Activated B cell treated with CpG ODN at 0.5 μM for 24 hours (primary cell): ENCODE data around the gene ARHGEF10L. TPM values are rescaled to one million over a fixed set of nuclear protein-coding genes. Genes with fewer than 3 reads are reported as not detected.

Experiments
- ATAC-seq: fragments of 200-7000 bp; cut with Tn5 transposase; one replicate; pipeline ENCODE4 v1.10.0; 2021; ENCODE audit warnings: low read depth, mild to moderate bottlenecking, moderate library complexity
- CTCF ChIA-PET: fragments of 350-600 bp; sonication (Branson Sonifier 250); formaldehyde crosslinking; loops from one replicate; lab custom pipeline; 2021; ENCODE audit warnings: antibody characterized with exemption; lab: Charles Lee
- POLR2A ChIA-PET: fragments of 350-600 bp; sonication (Branson Sonifier 250); formaldehyde crosslinking; loops from one replicate; lab custom pipeline; 2021; ENCODE audit warnings: antibody characterized with exemption; lab: Charles Lee
- DNase-seq: peaks from one replicate; pipeline ENCODE4 v3.0.0; 2022
- H3K27ac Mint-ChIP-seq: one replicate; pipeline ENCODE4 v1.8.0; 2020; ENCODE audit warnings: mixed read lengths
- H3K27me3 Mint-ChIP-seq: one replicate; pipeline ENCODE4 v1.8.0; 2021; ENCODE audit warnings: mixed read lengths
- H3K36me3 Mint-ChIP-seq: one replicate; pipeline ENCODE4 v1.8.0; 2021; ENCODE audit warnings: low read depth, mixed read lengths
- H3K4me1 Mint-ChIP-seq: one replicate; pipeline ENCODE4 v1.8.0; 2021; ENCODE audit warnings: mixed read lengths
- H3K4me3 Mint-ChIP-seq: one replicate; pipeline ENCODE4 v1.8.0; 2020; ENCODE audit warnings: mild to moderate bottlenecking, mixed read lengths
- H3K9me3 Mint-ChIP-seq: one replicate; pipeline ENCODE4 v1.8.0; 2020; ENCODE audit warnings: mixed read lengths
- CTCF ChIP-seq: fragments of 200-600 bp; IDR thresholded peaks from one replicate; pipeline ENCODE4 v1.8.0; 2022; ENCODE audit warnings: antibody characterized with exemption, mild to moderate bottlenecking
- intact Hi-C: fragments of 100-400 bp; cut with micrococcal nuclease; formaldehyde crosslinking; loops from one replicate; pipeline ENCODE4 v1.15.1; 2024
- total RNA-seq: library from RNA; stranded (reverse); gene quantifications from 2 replicates; pipeline ENCODE4 v1.2.3, GENCODE V29; 2022

The ARHGEF10L gene
- total RNA-seq, 1 donor from 2014 or later = 0.62 TPM

GRCh38 chr1:17568014-17568900 is 28.8 kb downstream of the ARHGEF10L start:
- ATAC-seq (no peak), DNase-seq (no peak)
- ChIA-PET POLR2A (no interaction called here), CTCF (no interaction called here)
- no peaks in the 10 kb centered on the region for H3K9me3 Mint-ChIP-seq
- no peaks in the 10 kb centered on the region for H3K4me1 Mint-ChIP-seq
- no peak for TF ChIP-seq CTCF
- no peak overlapping the region for H3K4me3 Mint-ChIP-seq
- peaks cover 10% of the 10 kb centered on the region for H3K27me3 Mint-ChIP-seq
- intact Hi-C loops = no loop called here
- H3K27ac Mint-ChIP-seq = no peak overlapping the region
- H3K36me3 Mint-ChIP-seq = no peaks in the 10 kb centered on the region

DNA sequence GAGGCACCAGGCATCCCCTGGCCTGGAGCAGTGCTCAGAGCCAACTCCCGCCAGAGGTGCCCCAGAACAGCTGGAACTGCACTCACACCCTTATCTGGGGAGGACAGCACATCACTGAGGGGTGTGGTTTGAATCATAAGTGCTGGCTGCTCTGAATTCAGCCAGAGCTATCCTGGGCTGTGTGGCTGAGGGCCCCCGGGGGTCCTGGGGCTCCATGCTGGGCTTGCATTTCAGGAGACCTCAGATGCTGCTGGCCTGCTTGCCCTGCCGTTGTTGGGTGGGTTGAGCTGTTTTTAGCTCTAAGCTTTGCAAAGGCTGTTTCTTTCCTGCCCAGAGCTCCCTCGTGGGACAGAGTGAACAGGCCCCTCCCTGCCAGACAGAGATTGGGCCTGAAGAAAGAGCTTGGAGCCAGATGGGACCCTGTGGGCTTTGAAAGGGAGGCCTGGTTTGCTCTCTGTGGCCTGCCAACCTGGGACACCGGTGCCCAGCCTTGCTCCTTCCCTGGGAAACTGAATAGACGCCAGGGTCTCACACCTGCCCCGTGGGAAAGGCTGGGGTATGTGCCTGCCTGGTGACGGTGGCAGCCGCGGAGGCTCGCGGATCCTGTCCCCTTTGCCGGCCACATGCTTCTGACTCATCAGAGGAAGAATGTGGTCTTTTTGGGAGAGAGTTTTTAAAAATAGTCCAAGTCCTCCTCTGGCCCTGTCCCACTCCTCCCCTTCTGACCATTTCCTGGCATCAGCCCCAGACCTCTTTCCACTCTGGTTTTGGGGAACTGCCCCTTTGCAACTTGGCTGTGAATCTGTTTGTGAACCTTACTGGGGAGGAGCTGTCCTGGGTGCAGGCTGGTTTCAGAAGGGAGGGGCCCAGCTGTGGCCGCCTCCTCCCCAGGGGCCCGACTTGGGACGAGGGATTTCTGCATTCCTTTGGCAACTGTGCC is 30.0 kb downstream of the ARHGEF10L start:
- ATAC-seq (no peak), DNase-seq (no peak)
- Mint-ChIP-seq H3K9me3 (no peaks in the 10 kb centered on the region), H3K4me1 (no peaks in the 10 kb centered on the region), H3K27me3 (peaks cover 10% of the 10 kb centered on the region), H3K36me3 (no peaks in the 10 kb centered on the region), H3K4me3 (no peak overlapping the region), H3K27ac (no peak overlapping the region)
- intact Hi-C loops = no loop called here
- CTCF ChIA-PET = no interaction called here
- TF ChIP-seq CTCF = no peak
- POLR2A ChIA-PET = no interaction called here

DNA sequence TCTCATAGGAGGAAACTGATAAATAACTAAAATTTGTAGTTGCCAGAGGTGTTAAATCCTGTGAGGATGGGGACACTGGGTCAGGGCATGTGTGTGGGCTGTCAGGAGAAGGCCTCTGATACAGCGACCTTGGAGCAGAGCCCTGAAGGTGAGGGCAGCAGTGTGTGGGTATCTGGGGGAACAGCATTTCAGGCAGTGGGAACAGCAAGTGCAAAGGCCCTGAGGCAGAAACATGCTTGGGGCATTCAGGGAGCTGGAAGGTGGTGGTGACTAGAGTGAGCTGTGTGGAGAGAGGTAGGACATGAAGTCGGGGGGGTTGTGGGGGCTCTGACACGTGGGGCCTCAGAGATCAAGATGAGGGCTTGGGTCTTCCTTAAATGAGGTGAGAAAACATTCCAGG is 30.7 kb downstream of the ARHGEF10L start:
- no peak for ATAC-seq
- H3K36me3 Mint-ChIP-seq = no peaks in the 10 kb centered on the region
- H3K9me3 Mint-ChIP-seq = no peaks in the 10 kb centered on the region
- POLR2A ChIA-PET = no interaction called here
- intact Hi-C loops = no loop called here
- DNase-seq = no peak
- TF ChIP-seq CTCF = no peak
- CTCF ChIA-PET = no interaction called here
- H3K4me1 Mint-ChIP-seq = no peaks in the 10 kb centered on the region
- H3K27ac Mint-ChIP-seq = no peak overlapping the region
- peaks cover 10% of the 10 kb centered on the region for H3K27me3 Mint-ChIP-seq
- H3K4me3 Mint-ChIP-seq = no peak overlapping the region

DNA sequence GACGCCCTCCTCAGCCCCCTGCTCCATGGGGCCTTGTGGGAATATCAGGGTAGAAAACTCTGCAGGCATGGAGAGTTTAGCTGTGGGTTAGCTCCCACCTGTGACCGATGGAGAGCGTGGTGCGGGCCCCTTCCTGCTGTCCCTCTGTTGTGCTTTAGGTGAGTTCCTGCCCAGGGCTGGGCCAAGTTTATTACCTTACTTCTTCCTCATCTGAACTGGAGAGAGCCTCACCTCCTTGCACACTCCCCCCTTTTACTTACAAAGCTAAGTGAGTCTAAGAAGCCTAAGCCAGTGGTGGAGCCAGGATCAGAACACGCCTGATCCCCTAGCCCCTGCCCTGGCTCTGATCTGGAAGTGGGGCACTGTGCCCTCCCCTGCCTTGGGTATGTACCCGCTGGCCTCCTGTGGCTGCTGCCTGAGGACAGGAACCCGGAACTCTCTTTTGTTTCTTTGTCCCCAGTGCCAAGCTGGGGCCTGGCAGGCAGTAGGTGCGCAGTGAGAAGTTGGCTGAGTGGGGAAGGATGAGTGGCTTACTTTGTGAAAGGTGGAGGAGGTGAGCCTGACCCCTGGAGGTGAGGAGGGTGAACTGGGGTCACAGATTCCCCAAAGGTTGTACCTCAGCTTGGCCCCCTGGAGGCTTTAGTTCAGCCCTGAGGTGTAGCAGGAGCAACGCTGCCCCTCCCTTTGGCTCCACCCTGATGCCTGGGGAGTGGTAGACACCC is 32.9 kb downstream of the ARHGEF10L start:
- intact Hi-C loops = no loop called here

More for the DNA sequence above, 32.9 kb downstream of the ARHGEF10L start:
- Mint-ChIP-seq H3K27me3 (peaks cover 8% of the 10 kb centered on the region), H3K4me1 (no peaks in the 10 kb centered on the region), H3K36me3 (no peaks in the 10 kb centered on the region), H3K9me3 (no peaks in the 10 kb centered on the region), H3K27ac (no peak overlapping the region), H3K4me3 (no peak overlapping the region)
- POLR2A ChIA-PET = no interaction called here
- DNase-seq (no peak), ATAC-seq (no peak)
- CTCF ChIA-PET = interaction anchor here (0.7 kb wide), 1 partner anchor 70 kb away, joined by 3 read pairs; no protein-coding TSS in a partner anchor
- TF ChIP-seq CTCF = no peak
